ENCODE data around the gene DNAJC15.
A peak's percentile ranks its signal among the peaks of the same experiment; 100 is the strongest.

The DNAJC15 gene

GRCh38 chr13:43129066-43129465, 105.7 kb downstream of the DNAJC15 start:
- no peak for DNase-seq

DNA sequence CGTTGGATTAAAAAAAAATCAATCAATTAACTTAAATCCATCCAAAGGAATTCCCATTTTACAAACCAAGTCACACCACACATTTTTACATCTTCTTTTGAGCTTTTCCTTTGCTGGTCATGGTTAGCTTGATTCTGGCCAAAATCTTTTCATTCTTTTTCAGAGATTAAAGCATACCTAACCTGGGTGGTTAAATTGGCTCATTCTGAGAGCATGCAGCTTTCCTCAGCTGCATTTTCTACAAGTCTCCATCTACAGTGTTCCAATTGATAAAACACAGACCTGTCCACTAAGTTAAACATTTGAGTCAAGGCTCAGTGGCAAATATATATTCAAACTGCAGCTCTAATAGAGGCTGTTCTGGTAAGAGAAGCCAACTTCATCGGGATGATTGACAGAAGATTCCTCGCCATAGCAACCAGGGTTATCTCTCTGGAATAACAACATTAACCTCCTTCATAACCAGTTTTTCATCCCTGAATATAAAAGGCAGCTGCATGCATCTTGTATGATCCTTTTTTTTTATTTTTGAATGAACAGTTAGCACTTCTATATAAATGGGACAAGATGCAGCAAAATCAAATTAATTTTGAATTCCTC, 106.2 kb downstream of the DNAJC15 start:
- DNase-seq, result no peak

DNA sequence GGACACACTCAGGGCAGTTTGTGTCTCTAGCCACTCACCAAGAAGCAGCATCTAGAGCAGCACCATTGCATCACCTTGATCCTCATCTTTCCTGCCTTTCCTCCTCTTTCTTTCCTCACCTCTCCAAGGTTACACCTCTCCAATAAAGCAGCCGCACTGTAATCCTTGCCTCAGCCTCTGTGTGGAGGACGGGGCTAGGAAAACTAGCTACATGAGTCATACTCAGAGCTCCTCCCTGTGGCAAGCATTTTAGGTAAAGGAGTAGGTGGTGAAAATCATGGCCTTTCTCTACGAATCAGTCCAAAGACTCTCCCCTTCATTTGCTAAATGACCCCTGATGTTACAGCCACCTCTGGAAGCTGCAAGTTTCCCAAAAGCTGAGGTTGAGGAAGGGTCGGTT, 108.9 kb downstream of the DNAJC15 start:
- DNase-seq, result peak; percentile 57

DNA sequence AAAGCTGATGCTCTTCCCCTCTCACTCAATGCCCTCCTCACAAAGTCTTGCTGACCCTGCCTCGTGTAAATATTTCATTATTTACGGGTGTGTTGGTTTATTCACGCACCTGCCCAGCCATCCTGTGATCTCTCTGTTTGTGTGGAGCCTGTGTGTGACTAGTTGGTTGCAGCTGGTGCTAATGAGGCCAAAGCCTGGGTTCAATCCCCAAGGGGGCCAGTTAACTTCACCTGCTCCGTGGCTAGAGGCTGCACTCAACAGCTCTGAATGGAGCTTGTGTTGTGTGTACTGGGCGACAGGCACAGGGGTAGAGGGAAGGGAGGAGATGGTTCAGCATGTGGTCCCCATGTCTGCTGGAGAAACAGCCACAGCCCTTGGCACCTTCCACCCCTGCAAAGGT, 109.5 kb downstream of the DNAJC15 start:
- no peak for DNase-seq

DNA sequence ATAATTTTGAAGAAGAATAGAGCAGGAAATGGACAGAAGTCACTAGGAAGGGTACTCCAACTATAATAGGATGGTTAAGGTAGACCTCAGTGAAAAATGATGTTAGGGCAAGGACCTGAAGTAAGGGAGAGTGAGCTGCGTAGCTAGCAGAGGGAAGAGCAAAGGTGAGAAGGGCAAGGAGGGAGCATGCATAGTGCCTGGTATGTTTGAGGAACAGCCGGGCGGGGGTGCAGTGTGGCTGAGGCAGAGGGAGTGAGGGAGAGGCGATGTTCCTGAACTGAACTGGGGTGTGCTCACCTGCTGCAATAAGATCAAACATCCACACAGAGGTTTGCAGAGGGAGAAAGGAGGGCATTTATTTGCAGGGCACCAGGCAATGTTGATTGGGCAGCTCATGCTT, 110.4 kb downstream of the DNAJC15 start:
- no peak for DNase-seq

DNA sequence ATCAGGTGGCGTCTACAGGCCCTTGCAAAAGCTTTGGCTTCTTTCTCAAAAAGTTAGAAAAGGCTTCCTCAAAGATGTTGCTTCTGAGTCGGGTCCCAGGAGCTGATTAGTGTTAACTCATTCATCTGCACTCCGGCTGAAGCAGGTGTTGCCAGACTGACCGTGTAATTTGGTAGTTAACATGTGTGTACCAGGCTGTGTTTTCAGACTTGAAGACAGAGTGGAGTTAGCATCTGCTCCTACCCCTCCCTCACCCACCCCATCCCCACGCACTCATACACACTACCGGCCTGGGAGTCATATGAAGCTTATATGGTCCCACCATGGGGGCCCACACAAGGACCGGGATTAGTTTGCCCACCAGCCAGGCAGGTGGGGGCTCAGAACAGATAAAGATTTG, 111.5 kb downstream of the DNAJC15 start:
- DNase-seq, result no peak

- DNase-seq, result no peak
These were observed 112.1 kb downstream of the DNAJC15 start for GRCh38 chr13:43135516-43135915.

GRCh38 chr13:43136920-43137575, 113.7 kb downstream of the DNAJC15 start:
- peak; percentile 43 for DNase-seq

DNA sequence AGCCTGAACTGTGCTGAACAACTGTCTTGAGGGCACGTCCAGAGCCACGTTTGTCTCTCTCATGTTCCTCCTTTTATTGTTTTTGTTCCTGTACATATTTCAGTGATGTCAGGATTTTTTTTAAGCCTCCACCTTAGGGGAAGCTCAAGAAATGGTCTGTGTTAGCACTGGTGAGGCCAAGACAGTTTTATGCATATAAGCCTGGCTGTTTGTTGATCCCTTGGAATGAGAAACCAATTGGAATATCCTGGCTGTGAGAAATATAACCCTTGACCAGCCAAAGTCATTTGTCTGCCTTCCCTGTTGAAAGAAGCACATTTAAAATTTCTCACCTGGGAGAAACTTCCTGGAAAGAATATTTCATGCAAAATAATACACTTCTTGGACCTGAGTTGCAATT, 115.8 kb downstream of the DNAJC15 start:
- DNase-seq, result no peak

- no peak for DNase-seq
These were observed 116.5 kb downstream of the DNAJC15 start for GRCh38 chr13:43139921-43140320.

DNA sequence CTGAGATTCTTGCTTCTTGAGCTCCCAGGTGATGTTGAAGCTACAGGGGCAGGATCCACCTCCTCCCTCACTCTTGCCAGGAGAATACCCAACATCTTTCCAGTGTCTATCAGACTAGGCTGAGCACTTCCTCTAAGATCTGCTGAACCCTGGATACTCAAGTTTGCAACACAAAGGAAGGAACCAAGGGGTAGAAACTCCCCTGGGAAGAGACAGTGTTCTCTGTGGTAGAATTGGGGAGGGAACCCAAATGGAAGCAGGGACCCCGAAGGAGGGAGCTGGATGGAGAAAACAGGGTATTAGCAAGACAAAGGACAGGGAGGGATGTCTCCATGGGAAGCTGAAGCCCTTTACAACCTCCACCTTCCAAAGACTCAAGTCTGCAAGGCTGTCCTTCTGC, 117.6 kb downstream of the DNAJC15 start:
- DNase-seq, result no peak

DNA sequence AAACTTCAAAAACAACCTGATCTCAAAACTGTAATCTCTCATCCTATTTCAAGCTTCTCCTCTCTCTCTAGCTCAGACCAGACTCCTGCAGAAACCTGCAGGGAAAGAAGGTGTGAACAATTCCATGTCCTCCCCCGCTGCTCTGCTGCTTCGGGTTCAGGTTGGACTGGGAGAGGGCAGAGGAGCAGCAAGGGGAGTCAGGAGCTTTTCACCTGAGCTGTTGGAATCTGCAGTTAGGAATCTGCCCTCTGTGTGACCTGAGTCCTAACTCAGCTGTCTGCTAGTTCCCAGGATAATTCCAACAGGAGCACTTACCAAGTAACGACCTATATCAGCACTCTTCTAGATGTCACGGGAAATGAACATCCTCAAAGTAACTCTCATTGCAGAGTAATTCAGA, 118.3 kb downstream of the DNAJC15 start:
- no peak for DNase-seq

DNA sequence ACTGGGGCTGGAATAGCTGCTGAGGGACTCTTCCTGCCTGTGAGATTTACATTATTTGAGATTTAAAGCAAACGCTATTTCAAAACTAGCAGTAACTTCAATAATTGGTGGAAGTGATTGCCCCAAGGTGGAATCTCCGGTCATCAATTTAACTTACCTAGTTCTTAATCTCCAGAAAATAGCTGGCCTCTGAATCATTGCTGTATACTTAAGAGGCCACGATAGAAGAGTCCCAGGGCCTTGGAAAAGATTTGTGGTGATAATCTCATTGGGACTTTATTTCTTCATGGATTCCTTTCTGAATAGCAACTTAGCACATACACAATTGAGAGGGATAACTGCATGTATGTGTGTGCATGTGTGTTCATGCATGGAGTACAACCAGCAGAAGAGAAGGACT, 120.2 kb downstream of the DNAJC15 start:
- DNase-seq, result peak; percentile 22

DNA sequence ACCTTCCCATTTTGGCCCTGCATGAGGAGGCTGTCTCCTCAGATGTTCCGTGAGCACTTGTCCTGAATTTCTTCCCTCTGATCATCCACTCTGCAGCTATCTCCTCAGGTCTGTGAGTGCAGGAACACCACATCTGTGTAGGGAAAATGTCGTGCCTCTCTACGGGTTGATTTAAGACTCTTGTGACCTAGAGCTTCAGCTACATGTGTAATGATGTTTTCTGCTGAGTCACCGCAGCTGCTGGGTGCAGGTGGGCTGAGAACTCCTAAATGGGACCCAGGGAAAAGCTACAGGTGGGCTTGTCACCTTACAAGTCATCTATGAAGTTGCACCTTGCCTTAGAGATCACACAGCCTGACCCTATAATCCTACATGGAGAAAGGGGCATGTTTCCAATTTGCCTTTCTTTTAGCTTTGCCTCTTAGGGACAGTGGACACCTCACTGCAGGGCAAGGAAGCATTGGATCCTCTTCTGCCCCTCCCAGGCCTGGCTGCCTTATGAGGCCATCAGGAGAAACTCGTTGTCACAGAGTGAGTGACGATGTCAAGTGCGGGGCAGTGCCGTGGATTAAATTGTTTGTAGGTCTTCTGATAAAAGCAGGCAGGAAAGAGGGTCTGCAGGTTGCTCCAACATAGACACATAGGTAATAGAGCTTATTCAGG, 122.3 kb downstream of the DNAJC15 start:
- DNase-seq, result no peak

DNA sequence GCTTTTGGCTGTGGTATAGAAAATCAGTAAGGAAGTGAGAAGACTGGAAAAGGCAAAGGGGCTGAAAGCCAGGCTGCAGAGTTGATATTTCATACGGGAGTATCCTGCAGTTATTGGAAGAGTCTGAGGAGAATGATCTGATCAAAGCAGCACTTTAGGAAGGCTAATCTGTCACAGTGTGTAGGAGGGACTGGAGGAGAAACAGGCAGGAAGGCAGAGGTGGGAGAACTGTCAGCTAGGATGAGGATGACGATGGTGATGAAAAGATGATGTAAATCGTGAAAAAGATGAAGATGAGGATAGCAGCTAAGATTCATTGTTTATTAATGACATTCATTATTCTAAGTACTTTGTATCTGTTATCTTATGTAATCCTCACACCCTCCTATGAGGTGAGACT, 123.0 kb downstream of the DNAJC15 start:
- DNase-seq, result no peak

GRCh38 chr13:43150369-43151207, 127.2 kb downstream of the DNAJC15 start:
- no peak for DNase-seq

DNA sequence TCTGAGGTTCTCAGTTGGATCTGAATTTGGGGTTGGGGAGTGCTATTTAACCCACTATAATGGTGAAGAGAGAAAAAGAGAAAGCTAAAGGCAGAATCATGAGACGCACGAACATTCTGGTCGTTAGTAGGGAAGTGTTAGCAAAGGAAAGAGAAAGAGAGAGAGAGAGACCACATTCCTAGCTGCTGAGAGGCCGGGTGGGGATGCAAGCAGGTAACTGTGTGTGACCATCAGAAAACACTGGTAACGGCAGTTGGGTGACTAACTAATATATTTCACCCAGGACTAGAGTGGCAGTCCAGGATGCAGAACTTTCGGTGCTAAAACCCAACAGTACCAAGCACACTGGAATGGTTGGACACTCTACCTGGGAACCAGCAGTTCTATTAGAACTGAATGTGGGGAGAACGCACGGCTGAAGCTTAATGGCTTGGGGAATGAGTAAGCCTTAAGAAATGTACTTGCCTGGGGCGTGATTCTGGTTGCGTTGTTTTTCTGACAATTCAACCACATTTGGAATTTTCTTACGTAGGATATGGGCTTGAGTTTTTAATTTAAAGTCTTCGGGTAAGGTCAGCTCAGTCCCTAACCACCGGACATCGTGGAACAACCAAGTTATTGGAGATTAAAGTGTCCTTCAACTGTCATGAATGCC, 130.2 kb downstream of the DNAJC15 start:
- DNase-seq, result peak; percentile 66

DNA sequence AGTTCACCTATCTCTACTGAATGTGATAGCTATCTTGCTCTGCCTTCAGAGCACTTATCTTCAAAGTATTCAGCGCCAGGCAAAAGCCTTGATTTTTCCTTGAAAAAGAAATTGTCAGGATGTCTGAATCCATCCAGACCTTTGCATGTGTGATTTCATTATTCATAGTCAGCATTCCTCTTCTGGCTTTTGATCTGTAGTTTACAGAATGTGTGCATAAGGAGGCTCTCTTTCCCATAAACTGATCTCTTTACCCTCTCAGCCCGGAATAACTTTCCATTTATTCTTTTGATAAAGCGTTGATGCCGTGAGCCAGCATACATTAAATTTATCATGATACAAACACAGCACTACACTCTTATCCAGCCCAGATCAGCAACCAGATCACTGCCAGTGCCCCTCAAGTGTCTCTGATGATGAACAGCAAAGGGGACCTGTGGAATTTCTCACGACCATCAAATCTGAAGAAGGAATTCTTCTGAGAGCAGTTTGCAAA, 130.8 kb downstream of the DNAJC15 start:
- DNase-seq, result no peak

DNA sequence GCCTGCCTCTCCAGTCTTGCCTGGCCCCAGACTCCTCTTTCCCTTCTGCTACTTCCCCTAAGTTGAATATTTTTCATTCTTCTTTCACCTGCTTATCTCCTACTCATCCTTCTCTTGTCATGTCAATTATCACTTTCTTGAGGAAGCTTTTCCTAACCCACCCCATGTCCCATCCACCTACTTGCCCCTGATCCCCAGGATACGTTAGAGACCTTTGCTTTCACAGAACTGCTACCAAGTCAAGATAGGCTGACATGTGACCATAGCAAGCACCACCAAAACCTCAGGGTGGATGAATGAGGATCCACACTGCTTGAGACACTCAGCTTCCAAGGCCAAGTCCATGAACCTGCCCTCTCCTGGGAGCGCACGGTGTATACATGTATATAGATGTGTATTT, 131.5 kb downstream of the DNAJC15 start:
- no peak for DNase-seq

- DNase-seq, result no peak
These were observed 133.5 kb downstream of the DNAJC15 start for GRCh38 chr13:43156916-43157315.

DNA sequence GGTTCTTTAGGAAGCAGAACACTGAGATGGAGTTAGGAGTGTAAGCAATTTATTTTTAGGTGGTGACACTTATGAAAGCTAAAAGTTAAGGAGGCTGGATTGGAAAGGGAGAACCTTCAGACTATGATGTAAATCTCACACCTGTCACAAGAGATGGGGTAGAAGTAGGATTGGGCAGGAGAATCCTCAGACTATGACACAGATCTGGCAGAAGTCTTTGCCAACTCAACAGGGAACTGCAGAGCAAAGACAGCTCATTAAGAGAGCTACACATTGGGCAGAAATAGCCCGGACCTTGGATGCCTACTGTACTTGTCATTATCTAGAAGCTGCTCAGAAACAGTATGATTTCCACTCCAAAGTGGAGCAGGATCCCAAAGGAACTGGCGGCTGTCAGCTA, 134.4 kb downstream of the DNAJC15 start:
- DNase-seq, result no peak

GRCh38 chr13:43158516-43158915, 135.1 kb downstream of the DNAJC15 start:
- no peak for DNase-seq

GRCh38 chr13:43159026-43159461, 135.7 kb downstream of the DNAJC15 start:
- peak; percentile 69 for DNase-seq

Data from fibroblast of skin of right biceps (primary cell).